NB4 (cell line): ENCODE data around the gene ID2.

ENCODE experiments used
- DNase-seq: peaks from one replicate; pipeline ENCODE4 v3.0.0; 2010; ENCODE audit warnings: low read depth
- H3K4me3 ChIP-seq: one replicate; pipeline ENCODE4 v1.5.1; 2011; ENCODE audit warnings: mild to moderate bottlenecking, low read depth, low read length, moderate library complexity
- MYC ChIP-seq: IDR thresholded peaks from 2 replicates; pipeline ENCODE4 v1.6.1; 2011; ENCODE audit warnings: low read depth, low read length
- POLR2A ChIP-seq: IDR thresholded peaks from 2 replicates; pipeline ENCODE4 v1.6.1; 2011; ENCODE audit warnings: mild to moderate bottlenecking; ENCODE audit not compliant: insufficient read length; ENCODE audit errors: extremely low read depth
- TF ChIP-seq, protein P1 (sequence below): IDR thresholded peaks from one replicate; pipeline ENCODE4 v1.5.1; 2012; ENCODE audit warnings: low read depth, low read length
- TF ChIP-seq, protein P2 (sequence below): IDR thresholded peaks from 2 replicates; pipeline ENCODE4 v1.6.1; 2011; ENCODE audit warnings: low read depth, low read length

ID2 gene

DNA sequence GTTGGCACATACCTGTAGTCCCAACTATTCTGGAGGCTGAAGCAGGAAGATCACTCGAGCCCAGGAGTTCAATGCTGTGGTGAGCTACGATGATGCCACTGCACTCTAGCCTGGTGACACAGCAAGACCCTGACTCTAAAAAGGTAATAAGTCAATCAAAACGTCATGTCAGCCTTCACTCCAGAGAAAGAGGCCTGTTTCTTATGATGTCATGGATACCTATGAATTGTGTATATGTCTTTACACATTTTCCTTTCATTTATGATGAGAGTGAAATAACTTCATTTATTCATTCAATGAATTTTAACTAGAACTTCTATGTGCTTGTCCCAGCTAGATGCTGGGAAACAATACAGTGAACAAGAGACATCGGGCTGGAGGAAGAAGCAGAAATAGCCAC lies 25.0 kb upstream of the ID2 start:
- H3K4me3 ChIP-seq: no peak overlapping the region
- DNase-seq: no peak
- TF ChIP-seq, protein P1, sequence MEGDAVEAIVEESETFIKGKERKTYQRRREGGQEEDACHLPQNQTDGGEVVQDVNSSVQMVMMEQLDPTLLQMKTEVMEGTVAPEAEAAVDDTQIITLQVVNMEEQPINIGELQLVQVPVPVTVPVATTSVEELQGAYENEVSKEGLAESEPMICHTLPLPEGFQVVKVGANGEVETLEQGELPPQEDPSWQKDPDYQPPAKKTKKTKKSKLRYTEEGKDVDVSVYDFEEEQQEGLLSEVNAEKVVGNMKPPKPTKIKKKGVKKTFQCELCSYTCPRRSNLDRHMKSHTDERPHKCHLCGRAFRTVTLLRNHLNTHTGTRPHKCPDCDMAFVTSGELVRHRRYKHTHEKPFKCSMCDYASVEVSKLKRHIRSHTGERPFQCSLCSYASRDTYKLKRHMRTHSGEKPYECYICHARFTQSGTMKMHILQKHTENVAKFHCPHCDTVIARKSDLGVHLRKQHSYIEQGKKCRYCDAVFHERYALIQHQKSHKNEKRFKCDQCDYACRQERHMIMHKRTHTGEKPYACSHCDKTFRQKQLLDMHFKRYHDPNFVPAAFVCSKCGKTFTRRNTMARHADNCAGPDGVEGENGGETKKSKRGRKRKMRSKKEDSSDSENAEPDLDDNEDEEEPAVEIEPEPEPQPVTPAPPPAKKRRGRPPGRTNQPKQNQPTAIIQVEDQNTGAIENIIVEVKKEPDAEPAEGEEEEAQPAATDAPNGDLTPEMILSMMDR: no peak
- TF ChIP-seq, protein P2, sequence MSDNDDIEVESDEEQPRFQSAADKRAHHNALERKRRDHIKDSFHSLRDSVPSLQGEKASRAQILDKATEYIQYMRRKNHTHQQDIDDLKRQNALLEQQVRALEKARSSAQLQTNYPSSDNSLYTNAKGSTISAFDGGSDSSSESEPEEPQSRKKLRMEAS: no peak
- TF ChIP-seq POLR2A (no peak), MYC (no peak)

DNA sequence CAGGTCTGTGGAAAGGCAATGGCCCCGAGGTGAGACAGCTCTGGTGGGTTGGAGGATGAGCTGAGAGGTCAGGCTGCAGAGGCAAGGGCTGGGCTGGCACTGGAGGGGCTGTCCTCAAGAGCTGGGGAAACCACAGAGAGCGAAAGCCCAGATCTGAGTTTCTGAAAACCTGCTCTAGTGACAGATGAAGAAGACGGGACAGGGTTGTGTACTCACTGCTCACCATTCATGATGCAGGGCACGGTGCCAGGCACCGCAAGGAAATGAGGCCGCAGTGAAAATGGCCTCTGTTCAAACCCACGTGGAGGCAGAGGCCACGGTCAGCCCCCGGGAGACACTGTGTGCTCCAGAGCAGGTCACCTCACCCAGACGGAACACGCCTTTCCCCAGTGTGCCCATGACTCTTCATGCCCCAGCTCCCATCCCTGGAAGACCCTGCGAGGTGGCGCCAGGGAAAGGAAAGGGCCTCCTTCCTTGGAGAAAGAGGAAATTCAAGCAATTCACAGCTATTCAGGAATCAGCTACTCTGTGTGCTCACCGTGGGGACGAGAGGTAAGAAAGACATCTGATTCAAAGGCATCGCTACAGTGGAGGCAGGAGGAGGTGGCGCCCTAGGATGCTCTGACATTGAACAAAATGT lies 24.3 kb upstream of the ID2 start:
- TF ChIP-seq, protein P2: no peak
- TF ChIP-seq MYC (no peak), POLR2A (no peak)
- TF ChIP-seq, protein P1: no peak
- H3K4me3 ChIP-seq: no peak overlapping the region
- DNase-seq: no peak

DNA sequence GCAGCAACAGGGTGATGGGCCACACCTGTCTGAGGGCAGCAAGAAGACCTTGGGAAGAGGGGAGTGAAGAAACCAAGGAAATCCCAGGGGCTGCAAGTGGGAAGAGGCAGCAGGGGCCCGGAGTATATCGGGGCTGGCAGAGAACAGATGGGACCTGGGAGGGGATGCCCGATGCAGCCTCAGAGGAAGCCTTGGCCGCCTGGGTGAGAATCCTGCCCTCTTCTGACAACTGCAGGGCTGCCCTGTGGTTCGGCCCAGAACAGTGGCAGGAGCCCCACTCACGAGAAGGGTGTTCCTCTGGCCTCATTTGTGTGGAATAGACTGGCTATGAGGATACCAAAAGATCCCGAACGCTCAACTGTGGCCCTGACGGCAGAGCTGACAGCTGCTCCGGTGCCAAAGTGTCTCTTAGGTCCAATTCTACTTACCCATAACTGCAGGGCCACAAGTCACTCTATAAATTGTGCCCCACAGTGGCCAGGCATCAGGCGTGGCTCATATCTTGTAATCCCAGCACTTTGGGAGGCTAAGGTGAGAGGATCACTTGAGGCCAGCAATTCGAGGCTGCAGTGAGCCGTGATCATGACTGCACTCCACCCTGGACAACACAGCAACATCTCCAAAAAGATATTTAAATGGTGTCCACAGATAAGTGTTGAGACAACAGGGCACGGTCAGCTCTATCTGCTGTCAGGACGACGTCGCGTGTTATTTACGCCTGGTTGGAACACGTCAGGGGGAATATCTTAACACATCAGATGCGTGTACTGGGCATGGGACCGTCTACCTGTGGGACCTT lies 23.6 kb upstream of the ID2 start:
- no peak overlapping the region for H3K4me3 ChIP-seq
- DNase-seq: no peak
- TF ChIP-seq, protein P1: no peak
- TF ChIP-seq MYC (no peak), POLR2A (no peak)
- TF ChIP-seq, protein P2: no peak

DNA sequence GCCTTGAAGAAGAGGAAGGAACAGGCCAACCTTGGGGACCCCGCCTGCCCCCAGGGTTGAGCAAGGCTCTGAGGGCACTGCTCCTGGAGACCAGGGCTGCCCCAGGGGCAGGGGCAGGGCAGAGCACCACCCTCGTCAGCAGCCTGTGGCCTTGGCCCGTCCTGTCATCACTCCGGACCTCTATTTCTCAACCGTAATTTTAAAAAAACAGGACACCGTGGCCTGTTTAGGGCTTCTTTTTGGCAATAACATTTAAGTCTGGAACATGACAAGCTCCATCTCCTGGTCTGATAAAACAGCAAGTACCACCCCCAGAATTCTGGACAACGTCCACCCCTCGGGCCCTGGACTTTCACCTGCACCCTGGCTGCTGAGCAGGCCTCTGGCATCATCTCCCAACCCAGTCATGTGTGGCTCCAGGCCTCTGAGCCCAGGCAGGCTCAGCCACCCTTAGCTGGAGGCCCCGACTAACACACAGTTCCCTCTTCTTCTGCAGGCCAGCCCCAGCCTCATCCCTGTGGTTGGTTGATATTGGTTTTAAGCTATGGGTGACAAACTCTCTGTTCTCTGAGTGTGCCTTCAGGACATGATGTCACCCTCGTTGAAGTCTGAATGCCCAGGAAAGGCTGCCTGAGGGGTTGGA lies 22.6 kb upstream of the ID2 start:
- DNase-seq: peak; percentile 31
- H3K4me3 ChIP-seq: no peak overlapping the region
- TF ChIP-seq, protein P2: no peak
- no peak for TF ChIP-seq POLR2A
- TF ChIP-seq MYC: no peak
- TF ChIP-seq, protein P1: no peak

DNA sequence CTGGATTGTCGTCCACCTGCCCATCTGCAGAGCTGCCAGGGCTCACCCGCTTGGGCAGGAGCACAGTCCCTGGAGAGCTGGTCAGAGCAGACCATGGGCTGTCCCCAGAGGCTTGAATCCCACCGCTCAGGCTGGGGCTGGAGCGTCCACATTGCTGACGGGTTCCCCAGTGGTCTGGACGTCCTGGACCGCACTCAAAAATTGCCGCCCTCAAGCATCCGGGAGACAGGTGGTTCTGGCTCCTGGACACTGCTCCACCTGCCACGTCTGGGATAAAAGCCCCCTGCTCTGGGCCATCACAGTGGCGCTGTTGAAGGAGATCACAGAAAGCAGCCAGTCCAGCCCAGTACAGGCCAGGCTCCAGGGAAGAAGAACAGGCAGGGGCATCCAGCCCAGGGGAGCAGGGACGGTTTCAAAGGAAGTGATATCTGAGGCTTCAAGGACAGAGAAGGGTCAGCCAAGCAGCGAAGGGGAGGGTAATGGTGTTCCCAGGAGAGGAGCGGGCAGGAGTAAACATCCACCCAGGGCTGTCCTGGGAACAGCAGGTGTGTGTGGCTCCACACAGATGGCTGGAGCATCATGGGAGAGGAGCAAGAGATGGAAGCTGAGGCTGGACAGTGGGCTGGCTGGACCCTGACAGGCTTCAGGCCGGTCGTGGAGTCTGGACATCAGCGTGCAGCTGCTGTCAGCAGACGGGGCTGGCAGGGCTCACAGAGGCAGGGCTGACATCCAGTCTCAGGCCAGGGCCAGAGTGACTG lies 21.9 kb upstream of the ID2 start:
- DNase-seq: no peak
- TF ChIP-seq, protein P1: no peak
- TF ChIP-seq, protein P2: no peak
- TF ChIP-seq POLR2A: no peak
- no peak overlapping the region for H3K4me3 ChIP-seq
